Left colon (tissue), 2 donors: Measurements from ENCODE around the gene CAPS. TPM values are rescaled to one million over a fixed set of nuclear protein-coding genes. Genes with fewer than 3 reads are reported as not detected.

Experiments
- ATAC-seq: fragments of 200-7000 bp; cut with Tn5 transposase; one replicate; pipeline ENCODE4 v1.9.1; 2020; ENCODE audit warnings: mild to moderate bottlenecking, moderate library complexity
- DNase-seq, 2 donors: peaks; one replicate each; pipeline ENCODE4 v3.0.0-alpha.2; 2020
- intact Hi-C, 2 donors: fragments of 100-400 bp; cut with DNase I in 1 of 2; cut with micrococcal nuclease in 1 of 2; formaldehyde crosslinking; loops; one replicate each; pipeline versions ENCODE4 v1.11.2 to v1.14.0; 2022; cut with DNase I, micrococcal nuclease
- total RNA-seq, 2 donors: library from RNA; stranded (reverse); fragmentation: NEBNext Ultra II Directional; extraction: Animal tissue kit (Norgen Biotek cat#: 25700); gene quantifications; one replicate each; pipeline ENCODE4 v1.2.1, GENCODE V29; 2021
- donor health status: DM: no; HTN: no; CAD: no.
- donor health status: DM: yes; HTN: yes; CAD: no.

CAPS gene
- total RNA-seq, 2 donors from 2014 or later = 14.3 to 18.6 TPM

DNA sequence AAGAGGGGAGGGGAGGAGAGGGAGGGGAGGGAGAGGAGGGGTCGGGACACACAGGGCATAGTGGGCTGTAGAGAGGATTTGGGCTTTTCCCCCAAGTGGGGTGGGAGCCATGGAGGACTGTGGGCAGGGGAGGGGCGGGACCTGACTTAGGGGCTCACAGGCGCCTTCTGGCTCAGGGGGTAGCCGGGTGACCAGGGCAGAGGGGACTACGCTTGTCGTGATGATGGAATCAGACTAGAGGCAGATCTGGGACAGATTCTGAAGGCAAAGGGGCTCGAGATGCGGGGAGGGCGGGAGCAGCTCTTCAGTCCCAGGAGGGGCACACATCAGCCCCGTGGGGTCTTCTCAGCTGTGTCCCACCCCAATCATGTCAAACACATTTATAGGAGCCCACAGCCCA, 24.0 kb upstream of the CAPS start:
- intact Hi-C loops = loop anchor here in 1 of 2 donors (5.0 kb wide), 1 partner anchor 83 kb away; the partner anchor contains the start of gene NRTN
- ATAC-seq (no peak), DNase-seq (no peak)

- intact Hi-C loops = loop anchor here in 1 of 2 donors (5.0 kb wide), 1 partner anchor 84 kb away; the partner anchor contains the start of gene NRTN
- ATAC-seq = peak; percentile 9
- DNase-seq = no peak
Observed at GRCh38 chr19:5891572-5891937, 22.5 kb upstream of the CAPS start.

GRCh38 chr19:5891938-5892771, 21.9 kb upstream of the CAPS start:
- intact Hi-C loops = loop anchor here in 1 of 2 donors (5.0 kb wide), 1 partner anchor 85 kb away; the partner anchor contains the start of gene NRTN
- DNase-seq (peak in 1 of 2 donors; percentile 63), ATAC-seq (peak; percentile 79)

DNA sequence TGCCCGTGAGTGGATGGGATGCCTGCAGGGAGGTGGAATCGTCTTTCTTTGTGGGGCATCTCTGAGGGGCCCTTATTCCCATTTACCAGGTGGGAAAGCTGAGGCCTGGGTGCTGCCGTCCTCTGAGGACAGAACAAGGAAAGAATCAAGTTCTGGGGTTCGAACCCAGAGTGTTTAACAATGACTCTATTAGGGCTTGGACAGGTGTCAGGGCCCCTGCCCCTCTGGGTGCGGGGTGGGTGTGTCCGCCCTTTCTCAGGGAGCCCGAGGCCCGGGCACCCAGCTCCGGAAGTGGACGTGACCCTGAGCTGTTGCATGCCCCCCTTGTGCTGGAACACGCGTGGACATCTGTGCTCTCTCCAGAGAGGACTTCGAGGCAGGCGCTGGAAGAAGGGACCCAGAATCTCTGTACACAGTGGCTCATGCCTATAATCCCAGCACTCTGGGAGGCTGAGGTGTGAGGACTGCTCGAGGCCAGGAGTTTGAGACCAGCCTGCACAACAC, 21.2 kb upstream of the CAPS start:
- DNase-seq (no peak), ATAC-seq (peak; percentile 3)
- intact Hi-C loops = loop anchor here in 1 of 2 donors (5.0 kb wide), 1 partner anchor 86 kb away; the partner anchor contains the start of gene NRTN

DNA sequence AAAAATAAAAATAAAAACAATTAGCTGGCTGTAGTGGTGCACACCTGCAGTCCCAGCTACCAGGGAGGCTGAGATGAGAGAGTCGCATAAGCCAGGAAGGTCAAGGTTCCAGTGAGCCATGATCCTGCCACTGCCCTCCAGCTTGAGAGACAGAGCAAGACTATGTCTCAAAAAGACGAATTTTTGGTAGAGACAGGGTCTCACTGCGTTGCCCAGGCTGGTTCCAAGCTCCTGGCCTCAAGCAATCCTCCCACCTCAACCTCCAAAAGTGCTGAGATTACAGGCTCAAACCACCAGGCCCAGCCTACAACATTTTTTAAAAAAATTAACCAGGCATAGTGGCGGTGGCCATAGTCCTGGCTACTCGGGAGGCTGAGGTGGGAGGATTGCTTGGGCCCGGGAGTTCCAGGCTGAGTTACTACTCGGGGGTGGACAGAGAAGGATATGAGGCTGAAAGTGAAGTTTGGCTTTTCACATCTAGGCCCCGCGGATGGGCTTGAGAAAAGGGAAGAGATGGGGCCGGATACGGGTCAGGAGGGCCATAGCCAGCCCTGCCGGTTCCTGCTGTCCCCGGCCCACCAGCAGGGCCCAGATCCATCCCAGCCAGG, 20.7 kb upstream of the CAPS start:
- intact Hi-C loops = loop anchor here in 1 of 2 donors (5.0 kb wide), 1 partner anchor 86 kb away; the partner anchor contains the start of gene NRTN
- ATAC-seq = no peak

DNA sequence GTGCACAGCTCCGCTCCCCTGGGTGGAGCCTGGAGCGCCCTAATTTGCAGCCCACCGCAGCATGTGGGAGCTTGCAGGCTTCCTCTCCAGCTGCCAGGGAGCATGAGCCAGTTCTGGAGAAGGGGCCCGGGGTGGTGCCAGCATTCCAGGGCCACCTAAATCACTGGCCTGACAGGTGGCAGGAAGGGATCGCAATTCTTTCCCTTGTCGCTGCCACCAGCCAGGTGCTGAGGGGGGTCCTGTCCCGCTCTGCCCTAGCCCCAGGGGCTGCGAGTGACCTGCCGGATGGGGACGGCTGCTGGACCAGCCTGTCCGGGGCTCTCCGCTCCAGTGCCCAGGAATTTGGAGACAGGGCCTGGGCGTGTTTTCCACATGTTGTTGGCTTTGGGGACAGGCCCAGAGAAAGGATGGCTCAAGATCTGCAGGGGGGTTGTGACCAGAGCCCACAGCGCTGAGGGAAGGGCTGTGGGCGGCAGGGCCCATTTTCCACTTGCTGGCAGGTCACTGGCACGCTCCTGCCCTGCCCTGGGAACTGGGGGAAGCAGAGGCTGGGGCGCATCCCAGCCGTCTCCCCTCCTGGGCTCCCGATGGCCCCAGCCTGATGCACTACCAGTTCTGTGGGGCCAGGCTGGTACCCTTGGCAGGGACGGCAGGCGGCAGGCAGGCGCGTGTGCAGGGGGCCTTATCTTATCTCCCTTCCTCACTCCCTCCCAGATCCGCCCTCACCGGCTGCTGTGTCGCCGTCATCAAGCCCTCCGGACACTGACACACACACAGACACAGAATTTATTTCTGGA, 19.9 kb upstream of the CAPS start:
- ATAC-seq = no peak
- intact Hi-C loops = loop anchor here in 1 of 2 donors (5.0 kb wide), 1 partner anchor 87 kb away; the partner anchor contains the start of gene NRTN
- DNase-seq = no peak

More for the DNA sequence above, 20.7 kb upstream of the CAPS start:
- no peak for DNase-seq

GRCh38 chr19:5894704-5895349, 19.2 kb upstream of the CAPS start:
- DNase-seq (no peak), ATAC-seq (no peak)
- intact Hi-C loops = loop anchor here (5.0 kb wide), 1 partner anchor 88 kb away; the partner anchor contains the start of gene NRTN (in 2 of the 2)

- intact Hi-C loops = loop anchor here in 1 of 2 donors (5.0 kb wide), 1 partner anchor 88 kb away; the partner anchor contains the start of gene NRTN
- ATAC-seq = no peak
Observed at GRCh38 chr19:5895409-5895808, 18.6 kb upstream of the CAPS start.

DNA sequence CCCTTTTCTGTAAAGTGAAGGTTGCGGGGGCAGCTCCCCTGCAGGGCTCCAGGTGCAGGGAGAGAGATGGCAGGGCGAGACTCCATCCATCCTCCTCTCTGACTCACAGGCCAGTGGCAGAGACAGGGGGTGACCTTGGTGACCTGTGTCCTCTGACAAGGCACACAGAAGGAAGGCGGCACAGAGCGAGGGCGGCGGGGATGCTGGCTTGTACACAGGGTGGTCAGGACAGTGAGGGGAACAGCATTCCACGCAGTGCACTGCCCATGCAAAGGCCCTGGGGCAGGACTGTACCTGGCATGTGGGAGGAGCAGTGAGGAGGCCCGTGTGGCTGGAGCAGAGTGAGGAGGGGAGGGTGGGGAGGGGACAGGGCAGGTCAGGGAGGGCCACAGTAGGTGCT, 18.2 kb upstream of the CAPS start:
- ATAC-seq = no peak
- DNase-seq = no peak
- intact Hi-C loops = loop anchor here in 1 of 2 donors (5.0 kb wide), 1 partner anchor 89 kb away; the partner anchor contains the start of gene NRTN

More at GRCh38 chr19:5895409-5895808, 18.6 kb upstream of the CAPS start:
- no peak for DNase-seq

GRCh38 chr19:5896365-5897076, 17.5 kb upstream of the CAPS start:
- DNase-seq (no peak), ATAC-seq (no peak)
- intact Hi-C loops = loop anchor here in 1 of 2 donors (5.0 kb wide), 1 partner anchor 89 kb away; the partner anchor contains the start of gene NRTN

- ATAC-seq (no peak), DNase-seq (no peak)
- intact Hi-C loops = loop anchor here in 1 of 2 donors (5.0 kb wide), 1 partner anchor 90 kb away; the partner anchor contains the start of gene NRTN
Observed at GRCh38 chr19:5897189-5897969, 16.7 kb upstream of the CAPS start.

DNA sequence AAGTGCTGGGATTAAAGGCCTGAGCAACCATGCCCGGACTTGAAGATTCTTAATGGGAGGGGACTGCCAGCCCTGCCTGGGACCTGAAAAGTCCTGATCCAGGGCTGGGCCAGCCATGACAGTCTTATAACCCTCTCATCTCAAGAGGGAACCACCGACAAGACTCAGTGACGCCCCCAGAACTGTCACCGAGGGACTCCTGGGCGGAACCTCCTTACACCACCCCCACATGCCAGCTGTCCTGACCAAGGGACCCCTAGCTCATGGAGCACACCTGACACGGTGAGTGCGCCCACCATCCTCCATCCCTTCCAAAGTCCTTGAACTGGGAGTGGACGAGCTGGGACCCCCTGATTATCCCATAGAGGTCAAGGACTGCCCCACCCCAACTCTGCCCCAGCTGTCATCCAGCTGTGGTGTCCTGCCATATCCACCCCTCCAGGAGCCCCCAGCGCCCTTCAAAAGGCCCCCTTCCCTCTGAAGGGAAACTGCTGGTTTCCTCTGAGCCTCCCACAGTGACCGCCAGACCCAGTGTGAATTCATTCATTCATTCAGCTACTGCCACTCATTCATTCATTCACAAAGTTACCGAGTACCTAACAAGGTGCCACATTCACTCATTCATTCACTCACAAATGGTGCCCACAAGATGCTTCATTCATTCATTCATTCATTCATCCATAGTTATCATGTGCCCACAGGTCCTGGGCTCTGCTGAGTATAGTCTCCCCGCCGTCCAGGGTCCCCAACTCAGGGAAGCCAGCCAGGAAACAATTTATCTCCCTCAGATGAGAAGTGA, 14.1 kb upstream of the CAPS start:
- ATAC-seq (no peak), DNase-seq (no peak)
- intact Hi-C loops = loop anchor here in 1 of 2 donors (5.0 kb wide), 1 partner anchor 93 kb away; the partner anchor contains the start of gene NRTN

DNA sequence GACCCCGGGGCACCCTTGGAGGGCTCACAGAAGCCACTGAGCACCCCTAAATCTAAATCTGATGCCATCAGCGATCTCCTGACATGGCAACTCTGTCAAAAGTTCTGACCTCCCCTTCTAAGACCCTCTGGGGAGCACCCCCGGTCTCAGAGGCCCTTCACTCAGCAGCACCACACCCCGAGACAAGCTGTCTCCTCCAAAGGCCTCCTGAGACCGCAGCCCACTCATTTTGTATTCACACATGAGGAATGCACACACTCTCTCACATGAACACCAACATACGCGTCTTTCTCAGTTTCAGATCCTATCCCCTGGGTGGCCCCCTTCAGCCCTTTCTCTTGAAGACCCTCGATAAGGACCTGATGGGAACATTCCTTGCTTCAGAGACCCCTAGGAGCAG, 13.1 kb upstream of the CAPS start:
- intact Hi-C loops = no loop called here
- no peak for DNase-seq
- ATAC-seq = no peak

DNA sequence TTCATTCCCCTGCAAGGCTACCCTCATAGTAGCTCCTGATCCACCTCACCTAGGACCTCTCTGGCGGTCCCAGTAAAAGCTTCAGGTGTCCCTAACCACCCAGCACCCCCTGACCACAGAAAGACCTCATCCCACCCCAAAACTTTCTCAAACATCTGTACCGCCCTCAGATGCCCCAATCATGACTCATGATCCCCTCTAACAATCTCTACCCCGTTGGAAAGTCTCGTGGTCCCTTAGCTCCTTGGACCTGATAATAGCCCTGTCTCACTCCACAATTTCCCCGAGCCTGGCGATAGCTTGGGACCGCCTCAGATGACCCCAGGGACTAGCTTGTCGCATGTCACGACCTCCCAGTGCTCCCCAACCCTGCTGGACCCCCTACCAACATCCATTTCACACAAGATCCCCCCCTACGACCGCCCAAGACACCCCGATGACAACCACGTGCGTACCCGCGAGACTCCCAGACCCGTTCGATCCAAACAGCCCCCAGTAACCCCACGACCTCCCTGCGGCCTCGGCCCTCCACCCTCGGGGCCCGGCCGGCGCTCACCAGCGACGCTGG, 10.9 kb upstream of the CAPS start:
- intact Hi-C loops = no loop called here
- DNase-seq (no peak), ATAC-seq (no peak)

GRCh38 chr19:5903624-5904351, 10.3 kb upstream of the CAPS start, which contains the start of gene NDUFA11:
TSS of gene NDUFA11 (minus strand) at chr19:5903790. CDS start at chr19:5903708, 82 bp downstream.
- ATAC-seq = peak; percentile 72
- peak; percentile 99 for DNase-seq
- intact Hi-C loops = no loop called here
